22Rv1 (cell line): ENCODE results near the gene KREMEN2.

Experiments
- ZFX ChIP-seq: fragments of 450-650 bp; IDR thresholded peaks from 2 replicates; pipeline ENCODE4 v1.6.1; 2017; ENCODE audit warnings: antibody characterized with exemption, borderline replicate concordance
- TF ChIP-seq, protein P1 (sequence below): fragments of 450-650 bp; IDR thresholded peaks from 2 replicates; pipeline ENCODE4 v1.5.1; 2017; ENCODE audit warnings: mild to moderate bottlenecking

DNA sequence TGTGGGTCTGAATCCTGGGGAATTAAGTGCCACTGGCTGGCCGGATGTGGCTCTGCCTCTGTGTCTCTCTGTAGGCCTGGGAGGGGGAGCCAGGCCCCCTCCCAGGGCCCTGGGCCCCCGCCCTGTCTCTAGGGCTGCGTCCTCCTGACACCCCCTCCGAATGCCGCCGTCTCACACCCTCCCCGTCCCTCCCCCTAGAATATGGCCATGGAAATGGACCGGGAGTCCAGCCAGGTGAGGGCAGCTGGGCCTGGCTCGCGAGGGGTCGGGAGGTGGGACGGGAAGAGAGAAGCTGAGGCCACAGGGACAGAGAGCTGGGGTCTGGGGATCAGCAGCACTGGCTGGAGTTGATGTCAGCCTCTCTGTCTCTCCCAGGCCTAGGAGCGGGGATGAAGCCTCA lies 32.2 kb downstream of the KREMEN2 start:
- TF ChIP-seq, protein P1, sequence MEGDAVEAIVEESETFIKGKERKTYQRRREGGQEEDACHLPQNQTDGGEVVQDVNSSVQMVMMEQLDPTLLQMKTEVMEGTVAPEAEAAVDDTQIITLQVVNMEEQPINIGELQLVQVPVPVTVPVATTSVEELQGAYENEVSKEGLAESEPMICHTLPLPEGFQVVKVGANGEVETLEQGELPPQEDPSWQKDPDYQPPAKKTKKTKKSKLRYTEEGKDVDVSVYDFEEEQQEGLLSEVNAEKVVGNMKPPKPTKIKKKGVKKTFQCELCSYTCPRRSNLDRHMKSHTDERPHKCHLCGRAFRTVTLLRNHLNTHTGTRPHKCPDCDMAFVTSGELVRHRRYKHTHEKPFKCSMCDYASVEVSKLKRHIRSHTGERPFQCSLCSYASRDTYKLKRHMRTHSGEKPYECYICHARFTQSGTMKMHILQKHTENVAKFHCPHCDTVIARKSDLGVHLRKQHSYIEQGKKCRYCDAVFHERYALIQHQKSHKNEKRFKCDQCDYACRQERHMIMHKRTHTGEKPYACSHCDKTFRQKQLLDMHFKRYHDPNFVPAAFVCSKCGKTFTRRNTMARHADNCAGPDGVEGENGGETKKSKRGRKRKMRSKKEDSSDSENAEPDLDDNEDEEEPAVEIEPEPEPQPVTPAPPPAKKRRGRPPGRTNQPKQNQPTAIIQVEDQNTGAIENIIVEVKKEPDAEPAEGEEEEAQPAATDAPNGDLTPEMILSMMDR = no peak
- no peak for TF ChIP-seq ZFX
